GM08714 (cell line): Measurements from ENCODE around the gene TANC1.
"Not testable (repeated sequence)": the region's sequence is repeated elsewhere in the genome, so short reads cannot be mapped to it uniquely, and the experiment has no call there.

Experiments
- H3K4me3 ChIP-seq: fragments of 200-500 bp; sonication (Bioruptor generic); 2 replicates; pipeline ENCODE4 v1.5.1; 2014; ENCODE audit warnings: mild to moderate bottlenecking, low read length, inconsistent platforms
- ZNF274 ChIP-seq: IDR thresholded peaks from 2 replicates; pipeline ENCODE4 v1.6.1; 2012; ENCODE audit warnings: mild to moderate bottlenecking, low read depth, low read length

The TANC1 gene

DNA sequence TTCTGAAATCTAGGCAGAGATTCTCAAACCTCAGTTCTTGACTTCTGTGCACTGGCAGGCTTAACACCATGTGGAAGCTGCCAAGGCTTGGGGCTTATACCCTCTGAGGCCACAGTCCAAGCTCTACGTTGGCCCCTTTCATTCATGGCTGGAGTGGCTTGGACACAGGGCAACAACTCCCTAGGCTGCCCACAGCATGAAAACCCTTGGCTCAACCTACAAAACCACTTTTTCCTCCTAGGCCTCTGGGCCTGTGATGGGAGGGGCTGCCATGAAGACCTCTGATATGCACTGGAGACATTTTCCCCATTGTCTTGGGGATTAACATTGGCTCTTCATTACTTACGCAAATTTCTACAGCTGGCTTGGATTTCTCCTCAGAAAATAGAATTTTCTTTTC lies 46.7 kb downstream of the TANC1 start:
- no peak for TF ChIP-seq ZNF274
- no peak overlapping the region for H3K4me3 ChIP-seq

- H3K4me3 ChIP-seq: no peak overlapping the region
- no peak for TF ChIP-seq ZNF274
Observed at GRCh38 chr2:159015823-159016222, 47.4 kb downstream of the TANC1 start.

DNA sequence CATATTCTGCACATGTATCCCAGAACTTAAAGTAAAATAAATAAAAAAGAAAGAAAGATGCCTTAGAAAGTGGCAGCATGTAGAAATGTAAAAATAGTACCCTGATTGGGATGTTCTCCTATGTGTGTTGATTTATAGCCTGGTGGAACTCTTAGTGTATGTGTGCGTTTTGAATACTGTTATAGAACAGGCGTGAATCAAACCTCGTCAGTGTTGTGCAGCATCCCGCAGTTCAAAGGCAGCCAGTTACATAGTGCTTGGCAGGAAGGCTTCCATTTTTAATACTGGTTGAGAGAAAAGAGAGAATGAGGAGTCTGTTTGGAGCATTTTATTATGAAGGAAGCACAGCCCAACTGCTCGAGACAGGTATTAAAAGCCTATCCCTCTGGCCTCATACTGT lies 49.4 kb downstream of the TANC1 start:
- TF ChIP-seq ZNF274: no peak
- no peak overlapping the region for H3K4me3 ChIP-seq

- H3K4me3 ChIP-seq: no peak overlapping the region
- TF ChIP-seq ZNF274: no peak
Observed at GRCh38 chr2:159019021-159019420, 50.6 kb downstream of the TANC1 start.

- no peak for TF ChIP-seq ZNF274
Observed at GRCh38 chr2:159022019-159022418, 53.6 kb downstream of the TANC1 start.

GRCh38 chr2:159026170-159026569 lies 57.7 kb downstream of the TANC1 start:
- no peak overlapping the region for H3K4me3 ChIP-seq
- TF ChIP-seq ZNF274: no peak

More at GRCh38 chr2:159022019-159022418, 53.6 kb downstream of the TANC1 start:
- H3K4me3 ChIP-seq: no peak overlapping the region

GRCh38 chr2:159028776-159029175 lies 60.3 kb downstream of the TANC1 start:
- no peak for TF ChIP-seq ZNF274

GRCh38 chr2:159029936-159030335 lies 61.5 kb downstream of the TANC1 start:
- no peak overlapping the region for H3K4me3 ChIP-seq
- TF ChIP-seq ZNF274: no peak

More at GRCh38 chr2:159028776-159029175, 60.3 kb downstream of the TANC1 start:
- H3K4me3 ChIP-seq: no peak overlapping the region

GRCh38 chr2:159030674-159031380 lies 62.4 kb downstream of the TANC1 start:
- H3K4me3 ChIP-seq: no peak overlapping the region
- TF ChIP-seq ZNF274: no peak

DNA sequence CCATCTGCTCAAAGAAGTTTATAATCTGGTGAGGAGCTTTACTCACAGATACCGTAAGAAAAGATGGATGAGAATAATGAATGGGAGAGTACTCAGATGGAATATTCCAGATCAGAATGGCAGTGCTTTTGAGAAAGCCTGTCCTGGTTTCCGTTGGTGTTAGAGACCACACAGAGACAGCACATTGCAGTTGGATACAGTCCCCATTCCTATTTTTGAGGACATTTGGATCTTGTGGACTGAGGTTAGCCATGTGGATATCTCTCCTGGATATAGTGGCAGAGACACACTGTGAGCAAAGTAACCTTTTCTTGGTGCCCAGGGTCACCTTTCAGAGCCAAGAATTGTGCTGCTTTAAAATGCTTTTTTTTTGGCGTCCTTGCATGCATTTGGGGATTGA lies 63.7 kb downstream of the TANC1 start:
- H3K4me3 ChIP-seq: no peak overlapping the region
- no peak for TF ChIP-seq ZNF274

GRCh38 chr2:159032580-159032979 lies 64.1 kb downstream of the TANC1 start:
- no peak for TF ChIP-seq ZNF274
- no peak overlapping the region for H3K4me3 ChIP-seq

DNA sequence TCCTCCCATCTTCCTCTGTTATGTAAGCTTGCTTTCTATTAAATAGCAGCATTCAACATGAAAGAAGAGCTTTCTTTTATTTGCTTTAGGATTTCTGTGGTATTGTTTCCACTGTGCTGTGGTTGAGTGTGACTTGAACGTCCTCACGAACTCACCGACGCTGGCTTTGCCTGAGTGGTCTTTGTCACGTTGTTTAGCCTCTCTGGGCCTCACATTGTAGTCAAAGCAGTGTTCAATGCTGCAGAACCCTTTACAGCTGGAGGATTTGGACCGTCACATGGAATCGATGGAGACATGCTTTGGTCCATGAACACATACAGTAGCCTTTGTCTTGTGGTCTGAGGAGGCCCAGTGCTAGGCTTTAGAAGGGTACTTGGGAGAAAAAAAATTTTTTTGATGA lies 66.3 kb downstream of the TANC1 start:
- no peak overlapping the region for H3K4me3 ChIP-seq
- TF ChIP-seq ZNF274: no peak

DNA sequence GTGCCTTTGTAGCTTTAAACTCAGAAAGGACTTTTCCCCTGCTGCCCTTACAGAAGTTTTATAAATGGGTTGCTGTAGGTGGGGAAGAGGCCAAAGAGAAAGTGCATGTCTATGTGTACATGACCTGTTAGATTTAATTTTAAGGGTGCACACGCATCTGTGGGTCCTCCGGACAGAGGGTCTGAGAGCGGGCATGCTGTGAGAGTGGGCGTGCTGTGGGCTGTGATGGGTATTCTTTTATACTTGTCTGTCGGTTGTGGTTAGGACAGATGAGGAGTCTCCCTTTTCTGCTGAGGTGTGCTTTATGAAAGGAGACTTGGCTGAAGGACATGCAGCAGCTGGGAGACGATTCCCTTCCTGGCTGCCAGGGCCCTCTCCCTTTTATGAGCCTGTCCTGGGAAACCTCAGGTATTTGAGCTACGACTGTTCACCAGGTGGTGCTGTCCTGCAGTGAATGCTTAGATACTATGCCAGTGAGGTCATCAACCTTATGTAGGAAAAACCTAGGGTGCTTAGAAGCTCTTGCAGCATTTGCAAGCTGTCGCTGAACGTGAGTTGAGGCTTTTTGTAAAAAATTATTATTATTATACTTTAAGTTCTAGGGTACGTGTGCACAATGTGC lies 67.5 kb downstream of the TANC1 start:
- no peak overlapping the region for H3K4me3 ChIP-seq
- no peak for TF ChIP-seq ZNF274

- H3K4me3 ChIP-seq: not testable (repeated sequence)
Observed at GRCh38 chr2:159036461-159036860, 68.0 kb downstream of the TANC1 start.

DNA sequence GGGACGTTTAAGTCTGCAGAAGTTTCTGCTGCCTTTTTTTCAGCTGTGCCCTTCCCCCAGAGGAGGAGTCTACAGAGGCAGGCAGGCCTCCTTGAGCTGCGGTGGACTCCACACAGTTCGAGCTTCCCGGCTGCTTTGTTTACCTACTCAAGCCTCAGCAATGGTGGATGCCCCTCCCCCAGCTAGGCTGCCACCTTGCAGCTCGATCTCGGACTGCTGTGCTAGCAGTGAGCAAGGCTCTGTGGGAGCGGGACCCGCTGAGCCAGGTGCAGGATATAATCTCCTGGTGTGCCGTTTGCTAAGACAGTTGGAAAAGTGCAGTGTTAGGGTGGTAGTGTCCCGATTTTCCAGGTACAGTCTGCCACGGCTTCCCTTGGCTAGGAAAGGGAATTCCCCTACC lies 72.9 kb downstream of the TANC1 start:
- H3K4me3 ChIP-seq: not testable (repeated sequence)
